Measurements from ENCODE around the gene RAP2A. TPM values are rescaled to one million over a fixed set of nuclear protein-coding genes. Genes with fewer than 3 reads are reported as not detected.

The RAP2A gene
- total RNA-seq, 1 donor from 2014 or later, result 27.1 TPM

GRCh38 chr13:97417698-97418097 is 16.3 kb upstream of the RAP2A start:
- H3K27ac ChIP-seq (ENCODE audit: low read depth, low read length), result no peak overlapping the region

GRCh38 chr13:97422118-97423054 is 11.6 kb upstream of the RAP2A start:
- peak overlapping the region in 1 of 3 donors; percentile 30 for H3K9ac ChIP-seq (ENCODE audit: low read depth in 1 of 3, low read length in 3 of 3)
- H3K27ac ChIP-seq (ENCODE audit: low read depth, low read length), result peak overlapping the region; percentile 12
- no peaks in the 10 kb centered on the region for H3K9me3 ChIP-seq (ENCODE audit: control insufficient read depth in 3 of 3, low read length in 3 of 3)
- H3K4me3 ChIP-seq (ENCODE audit: low read length in 3 of 3), result peak overlapping the region in 1 of 3 donors; percentile 4
- peaks cover 8 to 14% (median 8%) of the 10 kb centered on the region in 3 donors for H3K4me1 ChIP-seq (ENCODE audit: control insufficient read depth in 3 of 3, insufficient read depth in 3 of 3, low read length in 3 of 3)
- no peaks in the 10 kb centered on the region for H3K27me3 ChIP-seq (ENCODE audit: control insufficient read depth in 3 of 3, insufficient read depth in 3 of 3, low read length in 3 of 3)
- H3K36me3 ChIP-seq (ENCODE audit: control insufficient read depth in 3 of 3, insufficient read depth in 3 of 3, low read length in 3 of 3), result no peaks in the 10 kb centered on the region

More at GRCh38 chr13:97417698-97418097, 16.3 kb upstream of the RAP2A start:
- no peaks in the 10 kb centered on the region for H3K36me3 ChIP-seq (ENCODE audit: control insufficient read depth in 3 of 3, insufficient read depth in 3 of 3, low read length in 3 of 3)
- no peaks in the 10 kb centered on the region for H3K27me3 ChIP-seq (ENCODE audit: control insufficient read depth in 3 of 3, insufficient read depth in 3 of 3, low read length in 3 of 3)
- H3K9me3 ChIP-seq (ENCODE audit: control insufficient read depth in 3 of 3, low read length in 3 of 3), result no peaks in the 10 kb centered on the region
- H3K4me3 ChIP-seq (ENCODE audit: low read length in 3 of 3), result no peak overlapping the region
- H3K9ac ChIP-seq (ENCODE audit: low read depth in 1 of 3, low read length in 3 of 3), result no peak overlapping the region
- H3K4me1 ChIP-seq (ENCODE audit: control insufficient read depth in 3 of 3, insufficient read depth in 3 of 3, low read length in 3 of 3), result peaks cover 0 to 8% (median 2%) of the 10 kb centered on the region in 3 donors

DNA sequence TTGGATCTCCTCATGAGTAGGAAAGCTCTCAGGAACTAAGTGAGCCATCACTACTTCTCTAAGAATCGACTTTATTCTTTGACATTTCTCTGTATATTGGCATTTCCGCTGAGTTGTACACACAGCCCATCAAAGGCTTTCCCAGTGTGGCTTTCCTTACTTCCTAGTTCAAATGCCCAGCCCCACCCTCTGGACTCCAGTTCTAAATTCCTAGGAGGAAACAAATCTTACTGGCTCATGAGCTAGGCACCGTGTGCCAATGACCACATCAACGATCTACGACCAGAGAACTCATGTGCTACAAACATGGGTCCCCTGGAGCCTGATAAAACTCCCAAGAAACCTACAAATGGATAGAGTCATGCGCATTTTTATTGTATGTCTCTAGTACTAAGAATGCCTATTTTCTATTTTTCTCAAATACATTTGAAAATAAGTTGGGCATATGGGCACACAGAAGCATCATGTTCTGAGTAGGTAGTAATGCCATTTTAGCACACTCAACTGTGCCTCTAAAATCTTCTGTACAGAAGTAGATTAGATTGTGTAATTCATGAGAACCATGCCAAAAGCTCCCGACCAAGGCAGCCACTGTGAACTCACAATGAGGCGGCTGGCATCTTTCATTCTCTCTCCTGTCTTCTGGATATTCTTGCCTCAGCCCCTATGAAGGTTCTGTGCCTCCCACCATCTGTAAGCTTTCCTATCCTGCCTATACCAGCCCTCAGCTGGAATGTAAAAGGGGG is 10.5 kb upstream of the RAP2A start:
- no peaks in the 10 kb centered on the region for H3K9me3 ChIP-seq (ENCODE audit: control insufficient read depth in 3 of 3, low read length in 3 of 3)
- H3K36me3 ChIP-seq (ENCODE audit: control insufficient read depth in 3 of 3, insufficient read depth in 3 of 3, low read length in 3 of 3), result no peaks in the 10 kb centered on the region
- H3K4me3 ChIP-seq (ENCODE audit: low read length in 3 of 3), result no peak overlapping the region
- peaks cover 8 to 14% (median 8%) of the 10 kb centered on the region in 3 donors for H3K4me1 ChIP-seq (ENCODE audit: control insufficient read depth in 3 of 3, insufficient read depth in 3 of 3, low read length in 3 of 3)
- no peak overlapping the region for H3K27ac ChIP-seq (ENCODE audit: low read depth, low read length)
- no peak overlapping the region for H3K9ac ChIP-seq (ENCODE audit: low read depth in 1 of 3, low read length in 3 of 3)
- H3K27me3 ChIP-seq (ENCODE audit: control insufficient read depth in 3 of 3, insufficient read depth in 3 of 3, low read length in 3 of 3), result no peaks in the 10 kb centered on the region

DNA sequence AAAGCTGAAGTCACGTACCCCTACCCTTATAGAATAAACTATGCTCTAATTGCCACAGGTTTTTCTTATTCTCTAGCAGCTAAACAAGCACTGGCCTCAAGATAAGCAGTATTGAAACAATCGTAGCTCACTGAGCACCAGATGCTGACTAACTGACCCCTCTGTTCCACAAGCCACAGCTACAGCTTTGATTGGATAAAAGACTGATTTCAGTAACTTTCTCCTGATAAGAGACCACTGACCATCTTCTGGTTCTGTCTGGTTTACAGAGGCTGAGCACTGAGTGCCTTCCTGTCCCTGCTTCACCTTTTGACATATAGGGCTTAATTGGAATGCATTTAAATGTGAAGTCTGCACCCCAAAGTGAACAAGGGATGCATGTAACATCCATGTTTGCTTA is 8.4 kb upstream of the RAP2A start:
- Histone ChIP-seq H3K9ac (ENCODE audit: low read depth in 1 of 3, low read length in 3 of 3) (no peak overlapping the region), H3K36me3 (ENCODE audit: control insufficient read depth in 3 of 3, insufficient read depth in 3 of 3, low read length in 3 of 3) (no peaks in the 10 kb centered on the region), H3K27ac (ENCODE audit: low read depth, low read length) (no peak overlapping the region), H3K4me1 (ENCODE audit: control insufficient read depth in 3 of 3, insufficient read depth in 3 of 3, low read length in 3 of 3) (peaks cover 8 to 20% (median 12%) of the 10 kb centered on the region in 3 donors), H3K4me3 (ENCODE audit: low read length in 3 of 3) (no peak overlapping the region), H3K9me3 (ENCODE audit: control insufficient read depth in 3 of 3, low read length in 3 of 3) (no peaks in the 10 kb centered on the region), H3K27me3 (ENCODE audit: control insufficient read depth in 3 of 3, insufficient read depth in 3 of 3, low read length in 3 of 3) (no peaks in the 10 kb centered on the region)

- Histone ChIP-seq H3K27ac (ENCODE audit: low read depth, low read length) (no peak overlapping the region), H3K4me1 (ENCODE audit: control insufficient read depth in 3 of 3, insufficient read depth in 3 of 3, low read length in 3 of 3) (peaks cover 8 to 20% (median 12%) of the 10 kb centered on the region in 3 donors), H3K4me3 (ENCODE audit: low read length in 3 of 3) (no peak overlapping the region), H3K9ac (ENCODE audit: low read depth in 1 of 3, low read length in 3 of 3) (no peak overlapping the region), H3K36me3 (ENCODE audit: control insufficient read depth in 3 of 3, insufficient read depth in 3 of 3, low read length in 3 of 3) (no peaks in the 10 kb centered on the region), H3K27me3 (ENCODE audit: control insufficient read depth in 3 of 3, insufficient read depth in 3 of 3, low read length in 3 of 3) (no peaks in the 10 kb centered on the region), H3K9me3 (ENCODE audit: control insufficient read depth in 3 of 3, low read length in 3 of 3) (no peaks in the 10 kb centered on the region)
These were observed 7.3 kb upstream of the RAP2A start for GRCh38 chr13:97426695-97427094.

DNA sequence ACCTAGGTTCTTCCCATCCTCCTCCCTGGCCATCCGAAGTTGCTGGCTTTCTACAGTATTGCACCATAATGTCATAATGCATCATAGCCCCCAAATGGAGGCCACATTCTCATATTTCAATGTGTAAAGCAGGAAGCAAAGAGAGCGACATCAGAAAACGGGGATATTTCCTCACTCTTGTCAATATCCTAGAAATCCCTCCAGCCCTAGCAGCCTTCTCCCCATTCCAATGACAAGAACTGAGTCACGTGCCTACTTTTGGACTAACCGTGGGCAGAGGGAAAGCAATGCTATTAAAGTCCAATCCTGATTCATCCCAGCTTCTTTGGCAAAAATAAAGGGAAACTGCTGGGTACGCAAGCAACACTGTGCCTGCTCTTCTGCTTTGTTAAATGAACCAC is 4.3 kb upstream of the RAP2A start:
- peak overlapping the region; percentile 26 to 62 (median 54) for H3K9ac ChIP-seq (ENCODE audit: low read depth in 1 of 3, low read length in 3 of 3)
- H3K36me3 ChIP-seq (ENCODE audit: control insufficient read depth in 3 of 3, insufficient read depth in 3 of 3, low read length in 3 of 3), result no peaks in the 10 kb centered on the region
- H3K27ac ChIP-seq (ENCODE audit: low read depth, low read length), result no peak overlapping the region
- peak overlapping the region; percentile 42 to 60 (median 56) for H3K4me3 ChIP-seq (ENCODE audit: low read length in 3 of 3)
- no peaks in the 10 kb centered on the region for H3K9me3 ChIP-seq (ENCODE audit: control insufficient read depth in 3 of 3, low read length in 3 of 3)
- H3K27me3 ChIP-seq (ENCODE audit: control insufficient read depth in 3 of 3, insufficient read depth in 3 of 3, low read length in 3 of 3), result no peaks in the 10 kb centered on the region
- H3K4me1 ChIP-seq (ENCODE audit: control insufficient read depth in 3 of 3, insufficient read depth in 3 of 3, low read length in 3 of 3), result peaks cover 4 to 13% (median 12%) of the 10 kb centered on the region in 3 donors

GRCh38 chr13:97430296-97430695 is 3.7 kb upstream of the RAP2A start:
- Histone ChIP-seq H3K27ac (ENCODE audit: low read depth, low read length) (no peak overlapping the region), H3K27me3 (ENCODE audit: control insufficient read depth in 3 of 3, insufficient read depth in 3 of 3, low read length in 3 of 3) (no peaks in the 10 kb centered on the region), H3K4me3 (ENCODE audit: low read length in 3 of 3) (no peak overlapping the region), H3K4me1 (ENCODE audit: control insufficient read depth in 3 of 3, insufficient read depth in 3 of 3, low read length in 3 of 3) (peaks cover 4 to 16% (median 13%) of the 10 kb centered on the region in 3 donors), H3K9ac (ENCODE audit: low read depth in 1 of 3, low read length in 3 of 3) (peak overlapping the region in 1 of 3 donors; percentile 26), H3K9me3 (ENCODE audit: control insufficient read depth in 3 of 3, low read length in 3 of 3) (no peaks in the 10 kb centered on the region), H3K36me3 (ENCODE audit: control insufficient read depth in 3 of 3, insufficient read depth in 3 of 3, low read length in 3 of 3) (no peaks in the 10 kb centered on the region)

- Histone ChIP-seq H3K27me3 (ENCODE audit: control insufficient read depth in 3 of 3, insufficient read depth in 3 of 3, low read length in 3 of 3) (no peaks in the 10 kb centered on the region), H3K9me3 (ENCODE audit: control insufficient read depth in 3 of 3, low read length in 3 of 3) (no peaks in the 10 kb centered on the region), H3K36me3 (ENCODE audit: control insufficient read depth in 3 of 3, insufficient read depth in 3 of 3, low read length in 3 of 3) (no peaks in the 10 kb centered on the region), H3K4me1 (ENCODE audit: control insufficient read depth in 3 of 3, insufficient read depth in 3 of 3, low read length in 3 of 3) (peaks cover 4 to 23% (median 14%) of the 10 kb centered on the region in 3 donors), H3K4me3 (ENCODE audit: low read length in 3 of 3) (no peak overlapping the region), H3K27ac (ENCODE audit: low read depth, low read length) (peak overlapping the region; percentile 8), H3K9ac (ENCODE audit: low read depth in 1 of 3, low read length in 3 of 3) (peak overlapping the region in 1 of 3 donors; percentile 8)
These were observed 2.7 kb upstream of the RAP2A start for GRCh38 chr13:97431171-97431764.

DNA sequence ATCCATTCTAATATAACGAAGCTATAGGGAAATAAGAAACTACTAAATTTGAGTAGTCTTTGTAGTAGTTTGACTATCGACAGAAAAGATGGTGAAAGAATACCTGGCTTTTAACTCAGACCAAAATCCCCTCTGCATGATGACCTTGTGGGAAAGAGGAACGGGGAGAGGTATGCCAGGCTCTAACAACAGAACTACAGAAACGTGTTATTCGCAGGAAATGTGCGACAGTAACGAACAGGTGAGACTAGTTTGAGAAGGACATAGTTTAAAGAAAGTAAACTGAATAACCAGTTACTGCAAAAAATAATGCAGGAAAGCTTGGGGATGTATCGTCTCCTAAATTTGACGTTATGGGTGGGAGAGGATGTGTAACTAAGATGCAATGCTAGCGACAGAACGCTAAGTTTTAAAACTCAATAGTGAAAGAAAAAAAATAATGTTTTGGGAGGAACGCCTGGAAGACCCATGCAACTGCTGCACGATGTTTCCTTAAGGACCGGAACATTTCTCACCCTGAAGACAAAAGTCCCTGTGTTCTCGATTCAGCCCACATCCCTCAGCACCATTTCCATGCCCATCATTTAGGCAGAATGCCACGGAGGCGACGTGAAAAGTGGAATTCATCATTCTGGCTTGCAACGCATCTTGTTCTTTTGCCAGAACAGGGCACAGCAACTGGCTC is 1.6 kb upstream of the RAP2A start:
- H3K27ac ChIP-seq (ENCODE audit: low read depth, low read length), result peak overlapping the region; percentile 54
- H3K9me3 ChIP-seq (ENCODE audit: control insufficient read depth in 3 of 3, low read length in 3 of 3), result no peaks in the 10 kb centered on the region
- H3K4me1 ChIP-seq (ENCODE audit: control insufficient read depth in 3 of 3, insufficient read depth in 3 of 3, low read length in 3 of 3), result peaks cover 6 to 31% (median 20%) of the 10 kb centered on the region in 3 donors
- H3K4me3 ChIP-seq (ENCODE audit: low read length in 3 of 3), result peak overlapping the region; percentile 85 to 98 (median 97)
- no peaks in the 10 kb centered on the region for H3K36me3 ChIP-seq (ENCODE audit: control insufficient read depth in 3 of 3, insufficient read depth in 3 of 3, low read length in 3 of 3)
- H3K9ac ChIP-seq (ENCODE audit: low read depth in 1 of 3, low read length in 3 of 3), result peak overlapping the region; percentile 52 to 83 (median 77)
- no peaks in the 10 kb centered on the region for H3K27me3 ChIP-seq (ENCODE audit: control insufficient read depth in 3 of 3, insufficient read depth in 3 of 3, low read length in 3 of 3)

Measured in skeletal muscle tissue (tissue), 4 donors.